Activated CD4-positive, alpha-beta T cell treated with anti-CD3 and anti-CD28 coated beads, Interleukin-2, amount 50 U/mL, for 48 hours (primary cell): ENCODE data around the gene ZNF140.

ENCODE experiments used
- DNase-seq, 2 experiments: peaks; one replicate each; pipeline ENCODE4 v3.0.0-alpha.2; 2020

ZNF140 gene

DNA sequence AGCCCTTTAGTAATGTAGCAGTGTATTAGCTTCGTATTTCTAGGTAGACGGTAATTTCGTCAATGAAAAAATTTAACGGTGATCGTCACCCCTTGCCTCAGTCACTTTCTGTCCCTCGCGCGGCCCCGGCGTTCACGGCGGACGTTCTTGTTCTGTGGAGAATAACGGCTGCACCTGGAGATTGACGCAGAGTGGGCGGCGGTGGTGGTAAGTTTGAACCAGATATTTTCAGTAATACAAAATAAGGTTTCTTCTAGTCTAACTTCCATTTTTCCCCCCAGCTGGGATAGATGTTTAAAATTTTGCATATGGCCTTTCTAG, 50.0 kb downstream of the ZNF140 start:
- peak; percentile 37 to 45 for DNase-seq

DNA sequence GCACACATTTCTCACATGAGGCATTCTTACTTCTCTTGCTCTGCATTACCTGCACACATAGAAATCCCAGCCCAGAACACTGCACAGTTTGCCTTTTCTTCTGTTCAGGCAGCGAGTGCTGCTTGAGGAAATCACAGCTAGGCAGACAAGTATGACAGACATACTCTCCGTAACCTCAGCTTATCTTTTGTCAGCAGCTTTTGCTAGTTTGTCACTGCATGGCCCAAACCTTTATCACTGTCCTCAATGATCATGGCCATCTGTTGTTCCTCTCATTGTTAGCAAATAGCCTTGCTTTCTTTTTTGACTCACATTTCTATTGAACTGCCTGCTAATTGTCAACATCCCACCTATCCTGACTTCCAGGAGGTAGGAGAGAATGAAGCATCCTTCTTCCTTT, 55.0 kb downstream of the ZNF140 start:
- DNase-seq, result no peak

DNA sequence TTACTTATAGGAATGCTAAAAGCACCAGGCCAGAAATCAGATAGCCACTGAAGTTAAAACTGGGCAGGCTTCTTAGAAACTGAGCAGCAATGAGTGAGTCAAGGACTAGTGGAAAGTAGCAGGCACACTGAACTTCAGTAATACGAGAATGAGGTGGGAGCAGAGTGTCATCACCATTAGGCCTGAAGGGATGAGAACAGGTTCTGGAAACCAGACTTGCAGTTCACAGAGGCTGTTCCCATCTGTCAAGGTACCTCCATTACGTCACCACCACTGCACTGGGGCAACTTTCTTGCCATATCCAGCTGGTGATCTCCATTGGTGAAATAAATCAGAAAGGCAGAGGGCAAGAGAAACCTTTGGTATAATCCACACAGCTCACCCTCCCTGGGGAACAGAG, 65.3 kb downstream of the ZNF140 start:
- no peak for DNase-seq

DNA sequence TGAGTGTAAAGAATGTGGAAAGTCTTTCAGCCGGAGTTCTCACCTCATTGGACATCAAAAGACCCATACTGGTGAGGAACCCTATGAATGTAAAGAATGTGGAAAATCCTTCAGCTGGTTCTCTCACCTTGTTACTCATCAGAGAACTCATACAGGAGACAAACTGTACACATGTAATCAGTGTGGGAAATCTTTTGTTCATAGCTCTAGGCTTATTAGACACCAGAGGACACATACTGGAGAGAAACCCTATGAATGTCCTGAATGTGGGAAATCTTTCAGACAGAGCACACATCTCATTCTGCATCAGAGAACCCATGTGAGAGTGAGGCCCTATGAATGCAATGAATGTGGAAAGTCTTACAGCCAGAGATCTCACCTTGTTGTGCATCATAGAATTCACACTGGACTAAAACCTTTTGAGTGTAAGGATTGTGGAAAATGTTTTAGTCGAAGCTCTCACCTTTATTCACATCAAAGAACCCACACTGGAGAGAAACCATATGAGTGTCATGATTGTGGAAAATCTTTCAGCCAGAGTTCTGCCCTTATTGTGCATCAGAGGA, 75.5 kb downstream of the ZNF140 start:
- DNase-seq, result no peak
